H54 (cell line): ENCODE data around the gene PODN.

Experiments used
- DNase-seq: peaks from one replicate; pipeline ENCODE4 v3.0.0; 2011; ENCODE audit warnings: low spot score, mixed read lengths; ENCODE audit not compliant: insufficient read length
- FAIRE-seq: peaks from 3 replicates; lab custom pipeline; 2011; peaks lifted over from hg19 to GRCh38; lab: Jason Lieb, UNC
- POLR2A ChIP-seq: IDR thresholded peaks from 2 replicates; pipeline ENCODE4 v1.6.1; 2011; ENCODE audit warnings: low read depth, mild to moderate bottlenecking, low read length

PODN gene

GRCh38 chr1:53074313-53075154 is 12.5 kb downstream of the PODN start:
- no peak for DNase-seq
- no peak for TF ChIP-seq POLR2A
- FAIRE-seq: no peak

- FAIRE-seq: no peak
- no peak for TF ChIP-seq POLR2A
- no peak for DNase-seq
Measured at GRCh38 chr1:53075206-53075605, 13.2 kb downstream of the PODN start.

GRCh38 chr1:53075761-53076163 is 13.7 kb downstream of the PODN start:
- FAIRE-seq: no peak
- no peak for DNase-seq
- no peak for TF ChIP-seq POLR2A

- FAIRE-seq: no peak
- no peak for TF ChIP-seq POLR2A
- no peak for DNase-seq
Measured at GRCh38 chr1:53076165-53076564, 14.2 kb downstream of the PODN start.

- FAIRE-seq: no peak
- no peak for TF ChIP-seq POLR2A
- DNase-seq: no peak
Measured at GRCh38 chr1:53076721-53077598, 14.9 kb downstream of the PODN start.

- FAIRE-seq (no peak), DNase-seq (no peak)
- TF ChIP-seq POLR2A: no peak
Measured at GRCh38 chr1:53077599-53077965, 15.6 kb downstream of the PODN start.

GRCh38 chr1:53078333-53079101 is 16.5 kb downstream of the PODN start:
- no peak for TF ChIP-seq POLR2A
- DNase-seq (no peak), FAIRE-seq (no peak)

- DNase-seq (no peak), FAIRE-seq (no peak)
- no peak for TF ChIP-seq POLR2A
Measured at GRCh38 chr1:53079251-53079650, 17.2 kb downstream of the PODN start.

- FAIRE-seq (no peak), DNase-seq (no peak)
- no peak for TF ChIP-seq POLR2A
Measured at GRCh38 chr1:53080041-53080440, 18.0 kb downstream of the PODN start.

- DNase-seq (no peak), FAIRE-seq (no peak)
- no peak for TF ChIP-seq POLR2A
Measured at GRCh38 chr1:53080769-53081168, 18.8 kb downstream of the PODN start.

- DNase-seq (no peak), FAIRE-seq (no peak)
- no peak for TF ChIP-seq POLR2A
Measured at GRCh38 chr1:53081384-53082066, 19.5 kb downstream of the PODN start.

GRCh38 chr1:53082826-53083455 is 20.9 kb downstream of the PODN start:
- TF ChIP-seq POLR2A: no peak
- DNase-seq (no peak), FAIRE-seq (no peak)
